GM12892 (cell line): Measurements from ENCODE around the gene NUDT15.
"Not testable (repeated sequence)": the region's sequence is repeated elsewhere in the genome, so short reads cannot be mapped to it uniquely, and the experiment has no call there.

Experiments used
- POLR2AphosphoS5 ChIP-seq: IDR thresholded peaks from 2 replicates; pipeline ENCODE4 v1.6.1; 2011; ENCODE audit warnings: low read depth, low read length, control low read depth
- TAF1 ChIP-seq: IDR thresholded peaks from 2 replicates; pipeline ENCODE4 v1.6.1; 2011; ENCODE audit warnings: low read depth, mild to moderate bottlenecking, control low read depth, low read length, borderline replicate concordance

DNA sequence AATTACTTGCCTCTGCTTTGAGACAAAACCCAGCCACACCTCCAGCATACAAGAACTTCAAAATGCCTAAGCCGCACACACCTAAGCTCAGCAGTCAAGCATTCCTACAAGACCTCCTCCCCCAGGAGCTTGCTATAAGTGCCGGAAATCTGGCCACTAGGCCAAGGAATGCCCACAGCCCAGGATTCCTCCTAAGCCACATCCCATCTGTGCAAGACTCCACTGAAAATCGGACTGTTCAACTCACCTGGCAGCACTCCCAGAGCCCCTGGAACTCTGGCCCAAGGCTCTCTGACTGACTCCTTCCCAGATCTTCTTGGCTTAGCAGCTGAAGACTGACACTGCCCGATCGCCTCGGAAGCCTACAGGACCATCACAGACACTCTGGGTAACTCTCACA is 21.0 kb downstream of the NUDT15 start:
- TF ChIP-seq POLR2AphosphoS5, TAF1: not testable (repeated sequence)
